ENCODE data around the gene VWA3A. TPM values are rescaled to one million over a fixed set of nuclear protein-coding genes. Genes with fewer than 3 reads are reported as not detected.
"Not testable (repeated sequence)": the region's sequence is repeated elsewhere in the genome, so short reads cannot be mapped to it uniquely, and the experiment has no call there.

The VWA3A gene
- total and polyA plus RNA-seq, 12 donors: 0.01 to 1.1 (median 0.28) TPM; not detected in 1

- ATAC-seq (no peak), DNase-seq (no peak)
- 77 to 79% methylated on average over 9 of the region's 9 CpGs for WGBS, 2 donors
- Histone ChIP-seq H3K36me3 (no peaks in the 10 kb centered on the region), H3K4me1 (no peaks in the 10 kb centered on the region), H3K9me3 (no peaks in the 10 kb centered on the region), H3K27me3 (peaks cover 0 to 7% (median 0%) of the 10 kb centered on the region in 7 donors), H3K4me3 (no peak overlapping the region), H3K27ac (no peak overlapping the region)
- intact Hi-C loops (cut with DNase I): loop anchor here in 5 of 10 donors (2.0 to 10.0 kb wide), 3 partner anchors 85 to 99 kb away; partner anchors contain the start of gene PDZD9 (in 4 of the 5)
- no peak for TF ChIP-seq CTCF (IDR thresholded peaks at IDR 0.05)
Measured at GRCh38 chr16:22099256-22099975, 7.1 kb downstream of the VWA3A start.

GRCh38 chr16:22103441-22103840 is 11.1 kb downstream of the VWA3A start:
- 98 to 100% methylated on average over 1 of the region's 1 CpG for WGBS, 2 donors
- DNase-seq (no peak), ATAC-seq (no peak)
- H3K9me3 ChIP-seq: no peaks in the 10 kb centered on the region
- H3K27me3 ChIP-seq: peaks cover 0 to 9% (median 0%) of the 10 kb centered on the region in 7 donors
- no peak overlapping the region for H3K27ac ChIP-seq
- no peak overlapping the region for H3K4me3 ChIP-seq
- no peak for TF ChIP-seq CTCF (IDR thresholded peaks at IDR 0.05)
- intact Hi-C loops (cut with DNase I): loop anchor here in 2 of 10 donors (5.0 to 10.0 kb wide), 2 partner anchors 61 to 84 kb away; partner anchors contain the start of gene SDR42E2 (in 1 of the 2)
- no peaks in the 10 kb centered on the region for H3K36me3 ChIP-seq
- no peaks in the 10 kb centered on the region for H3K4me1 ChIP-seq

- H3K4me1 ChIP-seq: no peaks in the 10 kb centered on the region
- no peak for ATAC-seq
- TF ChIP-seq CTCF (IDR thresholded peaks at IDR 0.05): no peak
- no peak overlapping the region for H3K4me3 ChIP-seq
- H3K36me3 ChIP-seq: no peaks in the 10 kb centered on the region
- WGBS, 2 donors: 36 to 41% methylated on average over 4 of the region's 4 CpGs
- peaks cover 0 to 9% (median 0%) of the 10 kb centered on the region in 7 donors for H3K27me3 ChIP-seq
- DNase-seq: no peak
- intact Hi-C loops (cut with DNase I): loop anchor here in 2 of 10 donors (5.0 to 10.0 kb wide), 2 partner anchors 55 to 68 kb away; partner anchors contain the start of gene SDR42E2 (in 1 of the 2)
- no peak overlapping the region for H3K27ac ChIP-seq
- H3K9me3 ChIP-seq: no peaks in the 10 kb centered on the region
Measured at GRCh38 chr16:22109258-22109898, 17.0 kb downstream of the VWA3A start.

GRCh38 chr16:22111629-22112028 is 19.3 kb downstream of the VWA3A start:
- H3K9me3 ChIP-seq; H3K4me1 ChIP-seq; H3K4me3 ChIP-seq; H3K27ac ChIP-seq; DNase-seq; ATAC-seq; H3K27me3 ChIP-seq; H3K36me3 ChIP-seq; intact Hi-C loops (cut with DNase I): not testable (repeated sequence)
- WGBS, 2 donors: 80 to 81% methylated on average over 5 of the region's 5 CpGs
